PC-9 (cell line): ENCODE data around the gene TEKTIP1.

Experiments
- CTCF ChIP-seq: fragments of 200-600 bp; sonication (generic); conservative IDR thresholded peaks from 2 replicates; pipeline ENCODE4 v1.6.1; 2017; ENCODE audit warnings: mixed run types, antibody characterized with exemption, mild to moderate bottlenecking, moderate library complexity
- EZH2 ChIP-seq: fragments of 200-600 bp; sonication (generic); IDR thresholded peaks from 2 replicates; pipeline ENCODE4 v1.8.0; 2017; ENCODE audit warnings: antibody characterized with exemption, low read depth

GRCh38 chr19:3503036-3503572, 35.9 kb upstream of the TEKTIP1 start:
- TF ChIP-seq CTCF (no peak), EZH2 (no peak)
